HL-60 (cell line): ENCODE measurements around the gene MREG.

ENCODE experiments used
- DNase-seq, 2 experiments: peaks; one replicate each; pipeline ENCODE4 v3.0.0-alpha.2; 2010 to 2020; ENCODE audit warnings: low read depth in 1 of 2, low spot score in 1 of 2
- H3K27ac ChIP-seq: fragments of 250-450 bp; sonication (Bioruptor Pico); replicated peaks from 2 replicates; pipeline ENCODE4 v1.5.1; 2020; ENCODE audit warnings: mild to moderate bottlenecking, moderate library complexity
- H3K27me3 ChIP-seq: fragments of 250-450 bp; sonication (Bioruptor Pico); 2 replicates; pipeline ENCODE4 v1.5.1; 2021; ENCODE audit warnings: mild to moderate bottlenecking, moderate library complexity; ENCODE audit not compliant: insufficient read depth, poor library complexity, severe bottlenecking
- H3K4me3 ChIP-seq: replicated peaks from 2 replicates; pipeline ENCODE4 v1.5.1; 2011; ENCODE audit warnings: mild to moderate bottlenecking, control low read depth, low read length; ENCODE audit not compliant: insufficient read depth
- CTCF ChIP-seq: IDR thresholded peaks from one replicate; pipeline ENCODE4 v1.5.1; 2011; ENCODE audit warnings: low read length, control low read depth, inconsistent platforms; ENCODE audit not compliant: insufficient read depth
- GABPA ChIP-seq: IDR thresholded peaks from 2 replicates; pipeline ENCODE4 v1.6.1; 2012; ENCODE audit warnings: low read depth
- POLR2AphosphoS5 ChIP-seq: IDR thresholded peaks from 2 replicates; pipeline ENCODE4 v1.6.1; 2012; ENCODE audit warnings: low read depth
- REST ChIP-seq: IDR thresholded peaks from 2 replicates; pipeline ENCODE4 v1.6.1; 2012; ENCODE audit warnings: low read depth; ENCODE audit not compliant: insufficient replicate concordance
- SPI1 ChIP-seq: IDR thresholded peaks from 2 replicates; pipeline ENCODE4 v1.6.1; 2012; ENCODE audit warnings: low read depth, mild to moderate bottlenecking, borderline replicate concordance

MREG gene

GRCh38 chr2:215948051-215948450, 65.3 kb downstream of the MREG start:
- Histone ChIP-seq H3K27ac (no peak overlapping the region), H3K27me3 (peaks cover 3% of the 10 kb centered on the region), H3K4me3 (no peak overlapping the region)
- TF ChIP-seq POLR2AphosphoS5: no peak
- no peak for TF ChIP-seq GABPA
- DNase-seq: no peak

- no peak for DNase-seq
- Histone ChIP-seq H3K4me3 (no peak overlapping the region), H3K27ac (no peak overlapping the region), H3K27me3 (no peaks in the 10 kb centered on the region)
- TF ChIP-seq POLR2AphosphoS5 (no peak), GABPA (no peak), SPI1 (no peak)
These were observed 66.8 kb downstream of the MREG start for GRCh38 chr2:215946586-215946985.

GRCh38 chr2:215942194-215942593, 71.2 kb downstream of the MREG start:
- TF ChIP-seq CTCF (no peak), REST (no peak), GABPA (no peak), POLR2AphosphoS5 (no peak)
- no peak overlapping the region for H3K27ac ChIP-seq
- H3K4me3 ChIP-seq: no peak overlapping the region
- no peaks in the 10 kb centered on the region for H3K27me3 ChIP-seq
- DNase-seq: no peak

- H3K27me3 ChIP-seq: no peaks in the 10 kb centered on the region
- no peak for TF ChIP-seq SPI1
- TF ChIP-seq REST: no peak
- TF ChIP-seq GABPA: no peak
- TF ChIP-seq POLR2AphosphoS5: no peak
- TF ChIP-seq CTCF: no peak
- no peak overlapping the region for H3K4me3 ChIP-seq
- DNase-seq: no peak
- no peak overlapping the region for H3K27ac ChIP-seq
These were observed 71.6 kb downstream of the MREG start for GRCh38 chr2:215941726-215942125.

GRCh38 chr2:215940645-215941184, 72.6 kb downstream of the MREG start:
- no peak overlapping the region for H3K27ac ChIP-seq
- H3K27me3 ChIP-seq: no peaks in the 10 kb centered on the region
- H3K4me3 ChIP-seq: no peak overlapping the region
- TF ChIP-seq SPI1 (no peak), POLR2AphosphoS5 (no peak), REST (no peak), CTCF (no peak)
- DNase-seq: no peak
